ENCODE data around the gene PRPF18.

PRPF18 gene

DNA sequence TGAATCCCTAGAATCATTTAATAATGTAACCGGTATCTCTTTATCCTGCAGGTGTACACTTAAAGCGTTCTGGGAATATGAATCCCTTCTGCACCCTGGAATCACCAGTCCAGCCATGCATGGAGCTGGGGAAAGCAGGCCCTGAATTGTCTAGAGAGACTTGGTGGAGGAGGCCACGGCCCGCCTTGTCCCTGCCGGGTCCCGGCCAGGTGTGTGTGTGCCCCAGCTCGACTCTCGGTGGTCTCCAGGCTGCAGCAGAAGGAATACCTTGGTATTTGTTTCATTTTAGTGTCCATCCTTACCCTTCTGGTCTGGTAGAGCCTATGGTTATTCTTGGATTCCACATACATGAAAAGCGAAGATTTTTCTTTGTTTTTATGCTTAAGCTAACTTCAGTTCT, 58.1 kb downstream of the PRPF18 start:
- DNase-seq = no peak

GRCh38 chr10:13648425-13648824, 61.7 kb downstream of the PRPF18 start:
- DNase-seq = peak; percentile 14

GRCh38 chr10:13649844-13650520, 63.2 kb downstream of the PRPF18 start:
- no peak for DNase-seq

- DNase-seq = no peak
Observed at GRCh38 chr10:13650961-13651360, 64.2 kb downstream of the PRPF18 start.

- DNase-seq = no peak
Observed at GRCh38 chr10:13651969-13652720, 65.4 kb downstream of the PRPF18 start.

- no peak for DNase-seq
Observed at GRCh38 chr10:13652860-13653259, 66.1 kb downstream of the PRPF18 start.

- no peak for DNase-seq
Observed at GRCh38 chr10:13654118-13654830, 67.5 kb downstream of the PRPF18 start.

GRCh38 chr10:13654846-13655245, 68.1 kb downstream of the PRPF18 start:
- DNase-seq = no peak

DNA sequence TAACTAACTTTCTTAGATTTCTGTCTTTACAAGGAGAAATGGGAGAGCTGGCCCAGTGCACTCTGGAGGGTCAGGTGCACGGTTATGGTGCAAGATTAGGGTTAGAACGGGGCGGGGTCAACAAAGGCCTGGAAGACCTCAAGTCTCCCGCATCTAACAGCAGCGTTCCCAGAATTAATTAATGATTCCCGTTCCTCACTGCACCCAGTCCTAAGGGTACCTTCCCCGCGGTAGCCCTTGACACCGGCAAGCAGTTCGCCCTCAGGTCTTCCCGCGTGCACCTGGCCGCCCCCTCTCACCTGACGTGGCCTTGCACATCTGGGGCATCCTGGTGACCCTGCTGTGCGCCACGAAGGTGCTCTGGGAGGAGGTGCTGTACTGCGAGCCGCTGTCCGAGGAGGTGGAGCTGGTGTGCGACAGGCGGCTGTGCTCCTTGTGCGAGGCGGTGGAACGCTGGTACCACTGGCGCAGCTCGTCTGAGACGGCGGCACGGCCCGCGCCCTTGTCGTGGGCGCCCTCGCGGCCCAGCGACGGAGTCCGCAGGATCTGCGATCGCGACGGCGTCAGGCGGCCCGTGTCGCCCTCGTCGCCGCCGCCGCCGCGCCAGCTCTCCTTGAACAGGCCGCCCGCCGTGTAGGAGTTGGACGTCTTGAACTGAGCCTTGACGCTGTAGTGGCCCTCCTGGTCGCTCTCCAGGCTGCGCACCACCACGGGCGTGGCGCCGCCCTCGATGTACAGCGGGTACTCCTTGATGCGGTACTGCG, 69.8 kb downstream of the PRPF18 start:
- DNase-seq = no peak

DNA sequence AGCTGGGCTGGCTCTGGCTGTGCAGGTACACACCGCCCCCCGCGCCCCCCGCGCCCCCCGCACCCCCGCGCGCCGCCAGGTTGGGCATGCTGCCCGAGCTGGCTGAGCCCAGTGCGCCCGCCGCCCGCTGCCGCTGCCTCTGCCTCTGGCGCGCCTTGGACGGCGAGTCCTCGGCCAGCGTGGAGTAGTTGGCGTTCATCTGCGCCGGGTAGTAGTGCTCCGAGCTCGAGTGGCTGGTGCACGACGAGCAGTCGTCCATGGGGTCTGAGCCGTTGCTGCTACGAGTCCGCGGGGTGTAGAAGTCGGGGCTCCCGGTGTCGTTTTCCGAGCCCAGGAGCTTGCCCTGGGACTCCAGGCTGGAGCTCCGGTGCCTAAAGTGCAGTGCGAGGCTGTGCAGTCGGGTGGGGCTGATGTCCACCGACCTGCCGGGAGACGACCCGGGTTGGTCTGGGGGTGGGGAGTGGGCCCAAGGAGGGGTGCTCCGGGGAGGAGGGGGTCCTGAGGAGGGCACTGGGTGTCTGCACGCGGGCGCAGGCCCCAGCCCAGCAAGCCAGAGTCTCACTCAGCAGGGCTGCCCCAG, 70.4 kb downstream of the PRPF18 start:
- DNase-seq = no peak

DNA sequence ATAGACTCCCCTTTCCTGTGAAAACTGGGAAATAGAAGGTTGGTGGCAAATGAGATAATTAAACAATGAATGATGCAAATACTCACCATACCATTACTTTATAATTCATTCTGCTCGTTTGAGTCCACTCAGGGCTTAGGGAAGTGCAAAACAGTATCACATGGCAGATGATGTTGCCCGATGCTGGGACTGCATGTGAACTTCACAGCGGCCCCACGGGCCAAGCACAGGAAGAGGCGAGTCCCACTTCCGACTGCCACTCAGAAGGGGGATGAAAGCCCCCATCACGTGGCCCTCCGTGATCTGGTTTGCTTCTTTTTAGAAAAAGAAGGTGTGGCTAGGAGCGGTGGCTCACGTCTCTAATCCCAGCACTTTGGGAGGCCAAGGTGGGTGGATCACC, 71.5 kb downstream of the PRPF18 start:
- DNase-seq = no peak

DNA sequence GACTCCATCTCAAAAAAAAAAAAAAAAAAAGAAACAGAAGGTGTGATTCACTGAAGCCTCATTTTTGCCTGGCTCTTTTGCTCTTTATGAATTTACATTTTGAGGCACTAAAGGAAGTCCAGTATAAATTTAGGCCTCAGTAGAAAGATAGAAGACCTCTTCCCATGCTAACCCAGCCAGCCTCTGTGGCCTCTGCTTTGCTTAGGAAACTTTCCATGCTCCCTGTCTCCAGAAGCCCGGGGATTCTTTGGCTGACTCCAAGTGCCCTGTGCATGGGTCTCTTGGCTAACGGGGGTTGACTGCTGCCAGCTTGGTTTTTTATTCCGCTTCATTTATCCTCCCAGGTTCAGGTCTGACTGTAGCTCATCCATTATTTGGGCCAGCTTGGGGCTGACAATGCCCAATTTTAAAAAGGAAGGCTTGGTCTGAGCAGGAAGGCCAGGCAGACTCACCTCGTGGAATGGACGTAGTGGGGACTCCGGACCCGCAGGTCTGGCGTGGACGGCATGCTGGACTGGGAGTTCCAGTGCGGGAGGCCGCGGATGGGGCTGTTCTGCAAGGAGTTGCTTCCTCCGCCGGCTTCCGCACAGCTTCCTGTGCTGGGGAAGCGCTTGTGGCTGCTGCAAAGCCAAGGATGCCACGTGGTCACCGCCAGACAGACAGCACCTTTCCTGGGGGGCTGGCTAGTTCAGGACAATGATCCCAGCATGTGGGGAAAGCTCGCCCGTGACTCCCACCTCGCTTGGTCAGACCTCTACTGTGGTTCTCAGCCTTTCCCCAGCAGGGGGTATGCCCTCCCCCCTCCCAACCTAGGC, 72.3 kb downstream of the PRPF18 start:
- no peak for DNase-seq

GRCh38 chr10:13659887-13660550, 73.3 kb downstream of the PRPF18 start:
- DNase-seq = peak; percentile 42

DNA sequence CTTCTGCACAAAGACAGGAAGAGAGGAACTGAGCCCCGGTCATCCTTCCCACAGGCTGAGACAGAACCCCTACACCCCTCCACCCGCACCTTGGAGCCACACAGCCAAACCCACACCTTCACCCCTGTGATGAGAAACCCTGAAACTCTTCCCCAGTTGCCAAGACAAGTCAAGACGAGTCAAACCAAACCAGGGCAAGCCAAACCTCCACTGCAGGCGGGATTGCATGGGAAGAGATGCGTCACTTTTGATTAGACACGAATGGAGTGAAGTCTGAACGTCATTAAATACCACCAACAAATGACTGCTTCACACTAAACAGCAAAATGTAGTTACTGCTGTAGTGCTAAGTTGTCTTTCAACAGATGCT, 73.8 kb downstream of the PRPF18 start:
- DNase-seq = no peak

GRCh38 chr10:13661256-13661655, 74.5 kb downstream of the PRPF18 start:
- DNase-seq = no peak

GRCh38 chr10:13665516-13666262, 78.9 kb downstream of the PRPF18 start:
- DNase-seq = no peak

GRCh38 chr10:13668126-13668525, 81.4 kb downstream of the PRPF18 start:
- DNase-seq = no peak

DNA sequence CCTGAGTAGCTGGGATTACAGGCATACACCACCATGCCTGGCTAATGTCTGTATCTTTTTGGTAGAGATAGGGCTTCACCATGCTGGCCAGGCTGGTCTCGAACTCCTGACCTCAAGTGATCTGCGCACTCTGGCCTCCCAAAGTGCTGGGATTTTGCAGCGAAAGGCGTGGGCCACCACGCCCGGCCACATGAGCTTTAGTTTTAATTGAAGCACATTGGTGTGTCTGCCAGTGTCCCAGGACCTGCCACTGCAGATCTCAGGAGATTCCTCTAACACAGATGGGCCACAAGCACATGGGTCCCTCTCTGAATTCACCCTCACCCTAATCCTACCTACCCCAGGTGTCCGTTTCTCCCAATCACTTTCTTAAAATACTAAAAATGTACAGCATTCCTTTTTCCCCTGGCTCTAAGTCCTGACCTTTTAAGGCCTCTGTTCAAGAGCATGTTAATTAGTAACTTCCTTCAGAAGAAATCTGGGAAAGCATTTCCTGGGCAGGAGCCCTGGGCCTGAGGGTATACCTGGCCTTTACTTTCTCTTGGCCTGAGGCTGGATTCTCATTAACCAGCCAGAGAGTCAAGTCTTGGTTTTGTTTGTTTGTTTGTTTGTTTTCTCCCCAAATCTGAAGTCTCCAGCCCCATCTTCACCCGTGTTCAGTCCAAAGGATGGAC, 82.6 kb downstream of the PRPF18 start:
- no peak for DNase-seq

DNA sequence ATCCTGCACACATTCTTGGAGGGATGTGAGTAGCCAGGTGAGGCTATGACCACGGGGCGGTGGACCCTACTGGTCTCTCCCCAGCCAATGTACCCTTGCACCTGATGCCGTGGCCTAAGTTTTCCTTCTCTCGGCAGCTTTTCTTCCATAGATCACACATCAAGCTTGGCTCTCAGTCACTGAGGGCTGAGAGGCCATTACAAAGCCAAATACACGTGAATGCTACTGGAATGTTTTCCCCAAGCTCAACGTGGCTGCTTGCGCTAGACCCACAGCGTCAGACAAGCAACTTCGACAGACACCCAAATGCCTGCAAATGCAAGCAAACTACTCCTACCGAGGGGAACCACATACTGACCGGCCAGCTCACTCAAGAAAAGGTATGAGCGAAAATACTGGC, 83.1 kb downstream of the PRPF18 start:
- DNase-seq = no peak

GRCh38 chr10:13670311-13670710, 83.5 kb downstream of the PRPF18 start:
- DNase-seq = no peak

Data from central memory CD4-positive, alpha-beta T cell (primary cell).